Activated effector memory CD4-positive, alpha-beta T cell treated with Interleukin-2 at 50 U/mL for 16 hours (primary cell): Measurements from ENCODE around the gene KIAA0753.

Source experiments
- DNase-seq: peaks from one replicate; pipeline ENCODE4 v3.0.0-alpha.2; 2020

Gene KIAA0753

GRCh38 chr17:6639586-6640535 is 650 bp downstream of the KIAA0753 start:
- peak; percentile 30 for DNase-seq

- no peak for DNase-seq
These were observed 1.4 kb downstream of the KIAA0753 start for GRCh38 chr17:6639014-6639585.

- no peak for DNase-seq
These were observed 2.2 kb downstream of the KIAA0753 start for GRCh38 chr17:6638046-6638908.

GRCh38 chr17:6637458-6637840 is 3.1 kb downstream of the KIAA0753 start:
- no peak for DNase-seq

- no peak for DNase-seq
These were observed 3.7 kb downstream of the KIAA0753 start for GRCh38 chr17:6636616-6637457.

- no peak for DNase-seq
These were observed 4.4 kb downstream of the KIAA0753 start for GRCh38 chr17:6636105-6636504.

- DNase-seq = no peak
These were observed 7.2 kb downstream of the KIAA0753 start for GRCh38 chr17:6633263-6633662.

GRCh38 chr17:6632530-6632929 is 8.0 kb downstream of the KIAA0753 start:
- no peak for DNase-seq

- no peak for DNase-seq
These were observed 10.1 kb downstream of the KIAA0753 start for GRCh38 chr17:6630390-6630789.

GRCh38 chr17:6627019-6627418 is 13.5 kb downstream of the KIAA0753 start:
- no peak for DNase-seq

GRCh38 chr17:6626616-6627015 is 13.9 kb downstream of the KIAA0753 start:
- DNase-seq = no peak

GRCh38 chr17:6623941-6624340 is 16.6 kb downstream of the KIAA0753 start:
- DNase-seq = no peak

GRCh38 chr17:6611231-6611630 is 29.3 kb downstream of the KIAA0753 start:
- DNase-seq = no peak

- DNase-seq = no peak
These were observed 30.5 kb downstream of the KIAA0753 start for GRCh38 chr17:6610011-6610410.

GRCh38 chr17:6608321-6608720 is 32.2 kb downstream of the KIAA0753 start:
- no peak for DNase-seq

GRCh38 chr17:6605142-6605541 is 35.4 kb downstream of the KIAA0753 start:
- DNase-seq = no peak

- DNase-seq = no peak
These were observed 36.7 kb downstream of the KIAA0753 start for GRCh38 chr17:6603744-6604325.

GRCh38 chr17:6602141-6602540 is 38.4 kb downstream of the KIAA0753 start:
- DNase-seq = no peak

GRCh38 chr17:6599364-6599763 is 41.1 kb downstream of the KIAA0753 start:
- DNase-seq = no peak

GRCh38 chr17:6597727-6598126 is 42.8 kb downstream of the KIAA0753 start:
- DNase-seq = no peak

GRCh38 chr17:6596941-6597340 is 43.6 kb downstream of the KIAA0753 start:
- no peak for DNase-seq

- no peak for DNase-seq
These were observed 44.0 kb downstream of the KIAA0753 start for GRCh38 chr17:6596511-6596910.
